Muscle of leg (tissue), 11 donors: Measurements from ENCODE around the gene RPAP3. TPM values are rescaled to one million over a fixed set of nuclear protein-coding genes. Genes with fewer than 3 reads are reported as not detected.

Experiments used
- DNase-seq: peaks from one replicate; pipeline ENCODE4 v3.0.0; 2013
- H3K27ac ChIP-seq: one replicate; pipeline ENCODE4 v1.5.1; 2013; ENCODE audit warnings: mild to moderate bottlenecking, low read length, control low read depth
- H3K27me3 ChIP-seq: one replicate; pipeline ENCODE4 v1.6.1; 2013; ENCODE audit warnings: low read length; ENCODE audit not compliant: control insufficient read depth, insufficient read depth
- H3K36me3 ChIP-seq: one replicate; pipeline ENCODE4 v1.6.1; 2013; ENCODE audit warnings: low read length; ENCODE audit not compliant: control insufficient read depth, insufficient read depth
- H3K4me1 ChIP-seq: one replicate; pipeline ENCODE4 v1.6.1; 2013; ENCODE audit warnings: low read length; ENCODE audit not compliant: control insufficient read depth, insufficient read depth
- H3K4me3 ChIP-seq: one replicate; pipeline ENCODE4 v1.5.1; 2013; ENCODE audit warnings: low read length, control low read depth
- H3K9me3 ChIP-seq: replicated peaks from 2 replicates; pipeline ENCODE4 v1.6.1; 2013; ENCODE audit warnings: low read depth, low read length; ENCODE audit not compliant: control insufficient read depth
- WGBS: methylation state at CpG from one replicate; pipeline ENCODE4 v1.1.5; 2013; ENCODE audit warnings: missing lambda C conversion rate; ENCODE audit not compliant: insufficient coverage; 5-methylcytosine and 5-hydroxymethylcytosine counted together
- polyA plus RNA-seq, 8 donors: library from polyadenylated mRNA; unstranded; fragments of 120-200 nt; gene quantifications; one replicate each; pipeline versions ENCODE4 v1.2.1 to v1.2.3, GENCODE V29; 2013; ENCODE audit warnings: inconsistent platforms in 1 of 8, low replicate concordance in 1 of 8; ENCODE audit not compliant: insufficient read length in 8 of 8, insufficient read depth in 1 of 8
- total RNA-seq: library from RNA; stranded (reverse); fragments of 120-200 nt; gene quantifications from one replicate; pipeline ENCODE4 v1.2.4, GENCODE V29; 2013

The RPAP3 gene
- total and polyA plus RNA-seq, 9 donors, result 18.0 to 28.1 (median 24.7) TPM

DNA sequence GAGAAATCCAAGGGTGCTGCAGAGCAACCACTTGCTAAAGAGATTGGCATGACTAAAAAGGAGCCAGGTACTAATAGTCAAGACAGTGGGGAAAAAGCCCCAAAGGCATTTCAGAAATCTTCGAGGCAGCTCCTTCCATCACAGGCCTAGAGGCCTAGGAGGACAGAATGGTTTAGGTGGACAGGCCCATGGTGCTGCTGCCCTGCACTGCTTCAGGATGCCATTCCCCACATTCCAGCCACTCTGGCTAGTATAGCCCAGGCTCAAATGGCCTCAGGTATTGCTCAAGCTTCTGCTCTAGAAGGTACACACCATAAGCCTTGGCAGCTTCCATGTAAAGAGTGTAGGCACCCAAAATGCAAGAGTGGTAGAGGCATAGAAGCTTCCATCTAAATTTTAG lies 92.9 kb downstream of the RPAP3 start:
- H3K9me3 ChIP-seq, result peaks cover 11% of the 10 kb centered on the region
- no peaks in the 10 kb centered on the region for H3K36me3 ChIP-seq
- DNase-seq, result no peak
- no peak overlapping the region for H3K4me3 ChIP-seq
- no peak overlapping the region for H3K27ac ChIP-seq
- 100% methylated on average over 1 of the region's 1 CpG for WGBS
- peaks cover 8% of the 10 kb centered on the region for H3K4me1 ChIP-seq
- H3K27me3 ChIP-seq, result no peaks in the 10 kb centered on the region

DNA sequence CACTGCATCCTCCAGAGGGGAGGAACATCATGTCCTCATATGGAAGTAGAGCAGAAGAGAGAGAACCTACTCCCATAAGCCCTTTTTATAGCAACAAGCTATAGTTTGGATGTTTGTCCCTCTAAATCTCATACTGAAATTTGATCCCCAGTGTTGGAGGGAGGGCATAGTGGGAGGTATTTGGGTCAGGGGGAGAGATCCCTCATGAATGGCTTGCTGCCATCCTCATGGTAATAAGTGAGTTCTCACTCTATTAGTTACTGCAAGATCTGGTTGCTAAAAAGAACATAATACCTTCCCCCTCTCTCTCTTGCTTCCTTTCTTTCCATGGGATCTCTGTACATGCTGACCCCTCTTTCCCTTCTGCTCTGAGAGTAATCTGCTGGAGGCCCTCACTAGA lies 93.9 kb downstream of the RPAP3 start:
- no peak overlapping the region for H3K4me3 ChIP-seq
- DNase-seq, result no peak
- no peaks in the 10 kb centered on the region for H3K36me3 ChIP-seq
- peaks cover 8% of the 10 kb centered on the region for H3K4me1 ChIP-seq
- no peak overlapping the region for H3K27ac ChIP-seq
- H3K27me3 ChIP-seq, result no peaks in the 10 kb centered on the region
- H3K9me3 ChIP-seq, result peaks cover 19% of the 10 kb centered on the region

Other genes starting within 250 kb of the RPAP3 start
- 0.31 TPM for gene ENDOU, start 19.5 kb upstream of the RPAP3 start, total RNA-seq
- gene ENDOU, start 19.5 kb upstream of the RPAP3 start, polyA plus RNA-seq, result under 1 TPM; 0.16 to 0.41 (median 0.25) TPM
- gene RAPGEF3, start 52.9 kb upstream of the RPAP3 start, total RNA-seq, result 11.5 TPM
- gene RAPGEF3, start 52.9 kb upstream of the RPAP3 start, polyA plus RNA-seq, result 10 to 100 TPM in 5 of 8 donors, 1 to 10 TPM in 3; 7.5 to 20.5 (median 11.6) TPM
- gene SLC48A1, start 67.2 kb upstream of the RPAP3 start, total RNA-seq, result 11.3 TPM
- gene SLC48A1, start 67.2 kb upstream of the RPAP3 start, polyA plus RNA-seq, result 10 to 100 TPM in 5 of 8 donors, 1 to 10 TPM in 3; 8.8 to 13.0 (median 12.2) TPM
- gene HDAC7, start 113.9 kb upstream of the RPAP3 start, total RNA-seq, result 27.4 TPM
- gene HDAC7, start 113.9 kb upstream of the RPAP3 start, polyA plus RNA-seq, result 10 to 100 TPM; 51.8 to 72.8 (median 62.0) TPM
- 0.40 TPM for gene VDR, start 199.0 kb upstream of the RPAP3 start, total RNA-seq
- 1 to 10 TPM in 1 of 8 donors, under 1 TPM in 7; 0.23 to 1.0 (median 0.45) TPM for gene VDR, start 199.0 kb upstream of the RPAP3 start, polyA plus RNA-seq